ENCODE results near the gene TNFAIP8. TPM values are rescaled to one million over a fixed set of nuclear protein-coding genes. Genes with fewer than 3 reads are reported as not detected.

TNFAIP8 gene
- total and polyA plus RNA-seq, 11 donors = 3.6 to 30.8 (median 12.6) TPM

GRCh38 chr5:119402081-119402480 is 46.3 kb downstream of the TNFAIP8 start:
- no peaks in the 10 kb centered on the region for H3K36me3 ChIP-seq
- no peak overlapping the region for H3K27ac ChIP-seq
- WGBS, 4 donors = 91 to 100% (median 97%) methylated on average over 1 of the region's 1 CpG
- TF ChIP-seq POLR2A (IDR thresholded peaks at IDR 0.05) (no peak), CTCF (IDR thresholded peaks at IDR 0.05) (no peak)
- no peaks in the 10 kb centered on the region for H3K9me3 ChIP-seq
- DNase-seq (no peak), ATAC-seq (no peak)
- intact Hi-C loops (cut with DNase I) = loop anchor here in 1 of 10 donors (10.0 kb wide), 2 partner anchors 77 to 137 kb away; no protein-coding TSS in a partner anchor
- peaks cover 0 to 46% (median 3%) of the 10 kb centered on the region in 12 donors for H3K4me1 ChIP-seq
- H3K4me3 ChIP-seq = no peak overlapping the region
- H3K27me3 ChIP-seq = peaks cover 0 to 3% (median 0%) of the 10 kb centered on the region in 9 donors

GRCh38 chr5:119402555-119402954 is 46.7 kb downstream of the TNFAIP8 start:
- peaks cover 0 to 7% (median 0%) of the 10 kb centered on the region in 9 donors for H3K27me3 ChIP-seq
- intact Hi-C loops (cut with DNase I) = loop anchor here in 1 of 10 donors (10.0 kb wide), 2 partner anchors 78 to 138 kb away; no protein-coding TSS in a partner anchor
- no peak overlapping the region for H3K4me3 ChIP-seq
- H3K9me3 ChIP-seq = no peaks in the 10 kb centered on the region
- ATAC-seq = no peak
- H3K27ac ChIP-seq = no peak overlapping the region
- no peak for DNase-seq
- 69 to 75% (median 72%) methylated on average over 4 of the region's 4 CpGs for WGBS, 4 donors
- no peak for TF ChIP-seq POLR2A (IDR thresholded peaks at IDR 0.05)
- no peak for TF ChIP-seq CTCF (IDR thresholded peaks at IDR 0.05)
- peaks cover 0 to 42% (median 2%) of the 10 kb centered on the region in 12 donors for H3K4me1 ChIP-seq
- H3K36me3 ChIP-seq = no peaks in the 10 kb centered on the region

- Histone ChIP-seq H3K27ac (no peak overlapping the region), H3K36me3 (no peaks in the 10 kb centered on the region), H3K9me3 (no peaks in the 10 kb centered on the region), H3K4me3 (no peak overlapping the region), H3K4me1 (peaks cover 0 to 27% (median 0%) of the 10 kb centered on the region in 12 donors), H3K27me3 (peaks cover 0 to 10% (median 0%) of the 10 kb centered on the region in 9 donors)
- WGBS, 4 donors = 85 to 97% (median 91%) methylated on average over 2 of the region's 2 CpGs
- intact Hi-C loops (cut with DNase I) = loop anchor here in 1 of 10 donors (10.0 kb wide), 2 partner anchors 79 to 139 kb away; no protein-coding TSS in a partner anchor
- ATAC-seq (no peak), DNase-seq (no peak)
- TF ChIP-seq POLR2A (IDR thresholded peaks at IDR 0.05) = no peak
- no peak for TF ChIP-seq CTCF (IDR thresholded peaks at IDR 0.05)
Measured at GRCh38 chr5:119404033-119404432, 48.2 kb downstream of the TNFAIP8 start.

- Histone ChIP-seq H3K4me3 (no peak overlapping the region), H3K27ac (no peak overlapping the region), H3K4me1 (peaks cover 0 to 21% (median 0%) of the 10 kb centered on the region in 12 donors), H3K36me3 (no peaks in the 10 kb centered on the region), H3K27me3 (peaks cover 0 to 17% (median 0%) of the 10 kb centered on the region in 9 donors), H3K9me3 (no peaks in the 10 kb centered on the region)
- intact Hi-C loops (cut with DNase I) = loop anchor here in 2 of 10 donors (5.0 to 10.0 kb wide), 3 partner anchors 81 to 141 kb away; no protein-coding TSS in a partner anchor
- no peak for TF ChIP-seq CTCF (IDR thresholded peaks at IDR 0.05)
- no peak for TF ChIP-seq POLR2A (IDR thresholded peaks at IDR 0.05)
- DNase-seq (no peak), ATAC-seq (no peak)
- 40 to 46% (median 42%) methylated on average over 4 of the region's 4 CpGs for WGBS, 4 donors
Measured at GRCh38 chr5:119405419-119405818, 49.6 kb downstream of the TNFAIP8 start.

Measured in heart left ventricle (tissue), 16 donors.